Adipose tissue (tissue), 3 donors: ENCODE results near the gene GJB4. TPM values are rescaled to one million over a fixed set of nuclear protein-coding genes. Genes with fewer than 3 reads are reported as not detected.
"Not testable (repeated sequence)": the region's sequence is repeated elsewhere in the genome, so short reads cannot be mapped to it uniquely, and the experiment has no call there.

ENCODE experiments used
- H3K27ac ChIP-seq: one replicate; pipeline ENCODE4 v1.5.1; 2013; ENCODE audit warnings: low read depth, low read length
- WGBS, 3 donors: extraction: QIAGEN DNeasy Blood & Tissue Kit; methylation state at CpG; one replicate each; pipeline ENCODE4 v1.1.7; 2013; 5-methylcytosine and 5-hydroxymethylcytosine counted together
- polyA plus RNA-seq, 3 donors: library from polyadenylated mRNA; stranded (reverse); fragments of 200-250 nt; gene quantifications; one replicate each; pipeline ENCODE4 v1.2.3, GENCODE V29; 2013
- donor health status: healthy with polysubstance abuse.
- donor health status: Bipolar disorder and iron deficiency.
- donor health status: healthy.

The GJB4 gene
- not detected for polyA plus RNA-seq

DNA sequence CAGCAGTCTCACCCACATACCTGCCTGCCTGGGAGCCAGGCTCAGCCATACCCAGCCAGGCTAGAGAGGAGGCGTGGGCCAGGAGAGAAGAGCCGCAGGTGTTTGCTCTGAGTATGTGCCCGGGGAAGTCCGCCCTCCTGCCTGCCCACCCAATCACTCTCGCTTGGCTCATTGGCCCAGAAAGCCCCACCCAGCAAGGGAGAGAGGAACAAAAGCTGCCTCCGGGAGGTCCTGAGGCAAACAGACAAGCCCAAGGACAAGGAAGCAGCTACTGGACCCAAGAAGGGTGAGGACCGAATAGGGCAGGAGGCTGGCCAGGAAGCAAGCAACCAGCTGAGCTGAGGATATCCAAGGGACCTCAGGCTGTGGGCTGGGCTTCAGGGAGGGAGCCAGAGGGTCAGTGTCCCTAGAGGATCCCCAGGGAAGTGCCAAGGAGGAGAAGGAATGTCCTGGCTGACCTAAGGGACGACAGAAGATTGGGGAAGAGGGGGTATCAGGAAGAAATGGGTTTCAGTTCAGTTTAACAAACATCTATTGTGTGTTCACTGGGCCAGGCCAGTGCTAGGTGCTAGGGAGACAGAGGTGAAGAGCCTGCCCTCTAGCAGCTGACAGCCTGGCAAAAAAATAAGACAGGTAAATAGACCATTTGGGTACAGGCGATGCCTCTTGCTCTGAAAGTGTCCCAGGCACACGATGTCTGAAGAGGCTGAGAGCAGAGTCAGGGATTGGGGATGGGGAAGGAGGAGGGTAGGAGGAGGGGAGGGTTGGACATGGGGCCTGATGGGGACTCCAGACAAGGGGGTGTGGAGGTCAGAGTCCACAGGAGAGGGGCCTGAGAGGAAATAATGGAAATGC is at the start of gene GJB4:
GJB4 (plus strand) TSS at position 238 of the 855 bp plus-strand sequence. CDS start 1,515 bp downstream, outside the sequence.
- H3K27ac ChIP-seq, result no peak within 1 kb of the TSS
- 60 to 68% (median 62%) methylated on average over 10 of the region's 10 CpGs for WGBS, 3 donors

DNA sequence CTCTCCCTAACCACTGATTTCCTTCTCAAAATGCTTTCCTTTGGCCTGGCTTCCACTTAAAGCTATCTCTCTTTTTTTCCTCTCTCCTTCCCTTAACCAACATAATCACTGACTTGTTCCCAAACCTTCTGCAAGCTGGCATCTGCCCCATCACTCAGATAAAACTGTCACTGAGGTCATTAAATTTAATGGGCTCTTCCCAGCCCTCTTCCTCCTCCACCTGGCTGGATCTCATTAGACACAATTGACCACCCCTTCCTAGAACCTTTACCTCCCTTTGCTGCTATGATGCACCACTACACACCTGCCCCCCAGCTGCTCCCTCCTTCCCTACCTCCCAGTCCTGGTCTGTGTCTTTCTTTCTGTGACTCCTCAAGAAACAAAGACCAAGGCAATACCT is 48.7 kb upstream of the GJB4 start:
- no peak overlapping the region for H3K27ac ChIP-seq

DNA sequence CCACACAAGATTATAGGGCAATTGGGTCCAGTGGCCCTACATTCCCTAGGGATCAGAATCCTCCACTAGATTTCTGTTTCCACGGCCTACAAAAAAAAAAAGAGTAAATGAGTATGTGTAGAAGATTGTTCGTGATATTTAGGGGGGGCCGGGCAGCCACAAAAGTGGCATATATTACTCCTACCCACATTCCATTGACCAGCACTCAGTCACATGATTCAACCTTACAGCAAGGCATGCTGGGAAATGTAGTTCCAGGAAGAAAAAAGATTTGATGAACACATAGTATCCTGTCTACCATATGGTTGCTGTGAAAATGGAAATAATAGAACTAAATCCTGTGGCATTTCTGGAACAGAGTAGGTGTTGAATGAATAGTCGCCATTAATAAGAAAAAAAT is 48.1 kb upstream of the GJB4 start:
- H3K27ac ChIP-seq, result no peak overlapping the region
- 82 to 83% (median 83%) methylated on average over 4 of the region's 4 CpGs for WGBS, 3 donors

DNA sequence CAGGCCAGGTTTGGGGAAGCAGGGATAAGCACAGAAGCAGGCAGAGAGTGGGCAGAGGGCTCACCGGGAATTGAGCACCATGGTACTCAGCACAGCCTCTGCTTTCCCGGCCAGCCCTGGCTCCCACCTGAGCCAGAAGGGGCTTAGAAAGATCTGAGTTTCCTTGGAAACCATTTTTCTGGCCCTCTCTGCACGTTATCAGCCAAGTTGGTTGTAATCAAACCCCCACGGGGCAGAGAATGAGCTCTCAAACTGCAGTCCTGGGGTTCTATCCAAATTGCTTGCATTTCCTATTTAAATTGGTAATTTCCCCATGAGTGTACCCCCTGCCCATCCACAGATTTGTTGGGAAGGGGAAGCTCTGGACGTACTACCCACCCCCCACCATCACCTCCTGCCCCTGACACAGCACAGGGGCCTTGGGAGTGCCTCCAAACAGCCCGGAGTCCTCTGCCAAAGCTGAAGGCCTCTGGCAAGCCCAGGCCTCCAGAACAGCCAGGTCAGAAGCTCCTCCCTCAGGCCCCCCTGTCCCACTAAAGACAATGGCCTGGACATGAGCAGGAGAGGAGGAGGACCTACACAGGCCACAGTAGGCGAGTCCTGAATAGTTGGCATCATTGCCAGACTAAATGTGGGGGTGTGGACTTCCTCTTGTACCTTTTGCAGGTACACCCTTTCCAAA is 47.4 kb upstream of the GJB4 start:
- H3K27ac ChIP-seq, result no peak overlapping the region
- WGBS, 3 donors, result 56 to 64% (median 56%) methylated on average over 7 of the region's 7 CpGs

DNA sequence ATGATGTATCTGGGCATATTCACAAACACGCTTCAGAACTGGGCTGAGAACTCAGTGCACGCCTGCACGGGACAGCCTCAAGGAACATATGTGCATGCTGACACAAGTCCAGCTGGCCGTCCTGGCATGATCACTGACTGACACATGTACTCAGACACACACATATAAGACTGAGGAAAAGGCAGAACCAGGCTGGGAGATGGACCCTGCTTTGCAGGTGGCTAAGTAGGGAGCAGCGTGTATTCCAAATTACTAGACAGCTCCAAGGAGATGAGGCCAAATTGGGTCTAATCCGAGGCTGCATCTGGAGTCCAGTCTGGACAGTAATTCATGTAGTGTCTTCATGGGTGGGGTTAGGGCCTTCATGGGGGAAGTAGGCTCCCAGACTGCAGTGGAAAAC is 46.1 kb upstream of the GJB4 start:
- 74 to 80% (median 75%) methylated on average over 6 of the region's 6 CpGs for WGBS, 3 donors
- H3K27ac ChIP-seq, result no peak overlapping the region

DNA sequence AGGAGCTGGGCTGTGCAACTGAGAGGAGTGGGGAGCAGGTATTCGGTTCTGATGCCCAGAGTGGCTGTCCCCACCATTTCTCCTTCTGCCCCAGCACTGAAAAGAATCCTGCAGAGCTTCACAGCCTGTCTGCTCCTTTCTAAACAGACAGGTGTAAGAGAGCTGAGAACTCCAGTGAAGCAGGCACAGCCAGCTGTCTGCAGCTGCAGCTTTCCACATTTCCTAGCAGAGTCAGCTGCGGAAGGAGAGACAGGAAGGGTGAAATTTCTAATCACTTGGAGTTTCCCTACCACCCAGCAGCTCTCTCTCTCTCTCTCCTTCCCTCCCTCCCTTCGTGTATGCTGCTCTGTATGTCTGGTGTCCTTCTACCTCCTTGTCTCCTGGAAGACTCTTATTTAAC is 45.2 kb upstream of the GJB4 start:
- WGBS, 3 donors, result 43 to 55% (median 50%) methylated on average over 3 of the region's 3 CpGs
- no peak overlapping the region for H3K27ac ChIP-seq

DNA sequence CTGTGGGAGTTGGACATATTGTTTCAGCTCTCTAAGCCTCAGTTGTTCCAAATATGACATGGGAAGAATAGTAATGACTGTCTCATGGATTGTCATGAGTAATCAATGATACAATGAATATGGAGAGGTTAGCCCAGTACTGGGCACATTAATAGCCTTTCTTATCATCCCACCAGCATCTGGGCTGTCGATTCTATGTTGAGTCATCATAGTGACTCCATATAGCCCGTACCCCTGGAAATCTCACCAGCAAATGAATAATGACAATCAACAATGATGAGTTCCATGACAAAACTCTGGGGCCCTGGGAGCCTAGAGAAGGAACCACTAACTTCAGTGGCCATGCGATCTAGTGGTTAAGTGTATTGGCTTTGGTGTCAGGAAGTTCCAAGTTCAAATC is 44.4 kb upstream of the GJB4 start:
- 85 to 89% (median 86%) methylated on average over 3 of the region's 3 CpGs for WGBS, 3 donors
- no peak overlapping the region for H3K27ac ChIP-seq

DNA sequence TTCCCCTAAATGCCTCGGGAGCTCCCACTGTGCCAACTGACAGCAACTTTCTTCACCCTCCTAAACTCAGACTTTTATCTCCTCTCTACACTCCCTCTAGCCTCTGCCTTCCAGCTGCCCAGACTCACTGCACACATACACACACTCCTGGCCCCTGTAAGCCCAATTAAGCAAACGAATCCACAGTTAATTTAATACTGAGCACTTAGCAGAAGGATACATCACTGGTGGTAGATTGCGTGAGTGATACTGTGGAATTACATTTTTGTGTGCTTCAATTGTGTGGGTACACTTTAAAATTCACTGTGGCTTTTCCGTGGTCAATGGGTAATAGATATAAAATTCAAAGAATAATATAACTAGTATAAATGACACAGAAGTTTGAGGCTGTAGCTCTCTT is 38.3 kb upstream of the GJB4 start:
- 69 to 72% (median 70%) methylated on average over 4 of the region's 4 CpGs for WGBS, 3 donors
- H3K27ac ChIP-seq, result no peak overlapping the region

DNA sequence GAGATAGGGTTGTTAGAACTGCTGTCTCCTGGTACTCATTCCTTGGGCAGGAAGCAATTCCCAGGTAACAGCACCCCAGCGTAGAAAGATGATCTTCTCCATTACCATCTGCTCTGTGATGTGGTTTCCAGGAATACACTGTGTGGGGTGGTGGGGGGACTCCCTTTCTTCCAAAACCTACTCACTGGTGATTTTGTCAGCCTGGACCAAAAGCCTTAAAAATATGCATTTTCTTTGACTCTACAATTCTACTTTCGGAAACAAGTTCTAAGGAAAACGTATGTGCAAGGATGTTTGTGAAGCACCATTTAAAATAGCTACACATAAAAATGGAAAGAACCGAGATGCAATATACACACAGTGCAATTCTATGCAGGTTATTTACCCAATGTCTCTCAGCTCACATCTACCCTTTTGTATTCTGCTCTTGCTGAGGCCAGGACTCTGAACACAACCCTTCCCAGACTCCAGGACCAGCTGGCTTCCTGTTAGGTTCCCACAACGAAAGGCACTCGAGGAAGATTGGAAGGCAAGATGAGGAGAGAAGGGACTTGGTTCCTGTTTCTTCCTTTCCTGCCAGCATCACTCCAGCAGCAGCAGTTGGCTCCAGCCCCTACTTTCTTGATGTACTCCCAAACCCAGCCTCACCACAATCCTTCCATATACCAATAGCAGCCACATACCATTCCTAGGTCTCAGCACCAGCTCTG is 37.7 kb upstream of the GJB4 start:
- WGBS, 3 donors, result 66 to 77% (median 74%) methylated on average over 6 of the region's 6 CpGs
- H3K27ac ChIP-seq, result no peak overlapping the region

DNA sequence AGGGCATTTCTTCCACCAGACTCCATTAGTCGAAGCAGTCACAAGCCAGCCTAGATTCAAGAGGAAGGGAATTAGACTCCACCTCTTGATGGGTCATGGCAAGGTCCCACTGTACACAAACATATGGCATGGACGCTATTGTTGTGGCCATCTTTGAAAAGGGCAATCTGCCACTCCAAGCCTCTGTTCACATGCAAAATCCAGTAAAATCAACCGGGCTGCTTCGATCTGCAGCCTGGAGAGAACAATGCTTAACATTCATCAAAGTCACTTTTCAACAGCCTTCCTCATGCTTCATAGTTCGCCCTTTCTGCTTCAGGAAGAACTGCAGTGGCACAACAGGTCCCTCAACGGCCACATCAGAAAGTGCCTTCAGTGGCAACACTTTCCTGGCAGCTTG is 32.7 kb upstream of the GJB4 start:
- H3K27ac ChIP-seq, result no peak overlapping the region
- 50 to 66% (median 59%) methylated on average over 6 of the region's 6 CpGs for WGBS, 3 donors

DNA sequence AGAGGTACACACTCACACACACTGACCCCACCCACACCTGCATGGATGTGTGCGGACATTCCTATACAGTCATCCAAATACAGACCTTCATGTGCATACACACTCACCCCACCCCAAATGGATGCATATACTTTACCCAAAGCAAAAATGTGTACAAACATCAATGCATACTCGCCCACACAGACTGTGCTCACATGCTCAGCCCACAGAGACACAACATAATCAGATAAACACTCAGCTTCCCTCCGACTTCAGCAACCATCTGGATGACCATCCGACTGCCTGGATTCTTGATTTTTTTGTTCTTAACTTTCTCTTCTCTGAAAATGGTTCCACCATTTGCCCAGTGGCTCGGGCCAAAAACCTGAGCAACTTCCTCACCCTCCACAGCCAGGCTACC is 29.1 kb upstream of the GJB4 start:
- WGBS, 3 donors, result 73 to 85% (median 82%) methylated on average over 5 of the region's 5 CpGs
- H3K27ac ChIP-seq, result no peak overlapping the region

DNA sequence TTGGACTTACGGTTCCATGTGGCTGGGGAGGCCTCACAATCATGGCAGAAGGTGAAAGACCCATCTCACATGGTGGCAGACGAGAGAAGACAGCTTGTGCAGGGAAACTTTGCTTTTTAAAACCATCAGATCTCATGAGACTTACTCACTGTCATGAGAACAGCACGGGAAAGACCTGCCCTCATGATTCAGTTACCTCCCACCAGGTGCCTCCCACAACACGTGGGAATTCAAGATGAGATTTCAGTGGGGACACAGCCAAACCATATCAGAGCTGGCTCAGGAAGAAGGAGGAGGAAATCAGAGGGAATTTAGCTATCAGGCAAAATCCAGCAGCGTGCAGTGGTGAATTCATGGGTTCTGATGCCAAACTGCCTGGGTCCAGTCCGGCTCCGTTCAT is 26.7 kb upstream of the GJB4 start:
- 62 to 69% (median 64%) methylated on average over 7 of the region's 7 CpGs for WGBS, 3 donors

DNA sequence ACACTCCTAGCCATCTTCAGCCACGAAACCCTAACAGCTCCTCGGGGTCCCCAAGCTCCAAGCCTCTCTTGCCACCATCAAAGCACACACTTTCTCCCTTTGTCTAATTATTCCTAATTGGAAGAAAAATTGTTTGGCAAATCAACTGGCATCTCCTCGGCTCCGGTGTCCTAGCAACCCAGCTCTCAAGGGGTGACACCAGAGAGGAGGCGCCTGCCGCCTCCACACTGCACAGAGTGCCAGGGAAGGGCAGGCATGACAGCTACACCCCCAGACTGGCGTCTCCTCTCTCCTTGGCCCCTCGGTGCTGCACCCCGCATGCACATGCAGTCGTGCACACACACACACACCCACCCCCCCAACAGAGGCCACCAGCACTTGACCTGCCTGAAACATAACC is 22.8 kb upstream of the GJB4 start:
- no peak overlapping the region for H3K27ac ChIP-seq
- WGBS, 3 donors, result 77 to 79% (median 77%) methylated on average over 10 of the region's 10 CpGs

More for the DNA sequence above, 26.7 kb upstream of the GJB4 start:
- not testable (repeated sequence) for H3K27ac ChIP-seq

DNA sequence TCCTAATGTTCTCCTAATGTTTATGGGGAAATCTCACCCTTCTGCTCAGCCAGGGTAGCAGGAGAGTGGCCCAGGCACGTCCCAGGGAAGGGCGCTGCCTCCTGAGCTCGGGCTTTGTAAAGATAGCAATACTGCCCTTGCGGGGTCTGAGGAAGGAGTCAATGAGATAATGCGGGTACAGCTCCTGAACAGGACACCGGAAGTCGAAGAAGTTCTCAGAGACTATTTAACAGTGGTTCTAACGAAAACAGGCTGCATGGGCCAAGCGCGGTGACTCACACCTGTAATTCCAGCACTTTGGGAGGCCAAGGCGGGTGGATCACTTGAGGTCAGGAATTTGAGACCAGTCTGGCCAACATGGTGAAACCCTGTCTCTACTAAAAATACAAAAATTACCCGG is 22.3 kb upstream of the GJB4 start:
- WGBS, 3 donors, result 85 to 90% (median 86%) methylated on average over 12 of the region's 12 CpGs
- H3K27ac ChIP-seq, result not testable (repeated sequence)

DNA sequence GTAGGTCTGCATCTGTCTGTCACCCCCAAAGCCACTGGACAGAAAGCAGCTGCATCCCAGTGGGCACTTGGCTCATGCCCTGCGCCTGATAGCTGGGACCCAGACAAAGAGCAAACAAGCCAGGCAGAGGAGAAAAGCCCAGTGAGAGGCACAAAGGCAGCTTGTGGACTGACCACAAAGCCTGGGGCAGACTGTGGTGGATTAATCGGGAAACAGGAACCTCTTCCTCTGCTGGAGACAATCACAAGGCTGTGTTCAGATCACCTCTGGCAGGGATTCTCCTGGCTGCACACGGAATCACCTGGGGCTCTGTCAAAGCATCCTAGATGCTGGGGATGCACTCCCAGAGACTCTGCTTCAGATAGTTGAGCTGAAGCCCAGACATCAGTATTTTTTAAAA is 19.9 kb upstream of the GJB4 start:
- WGBS, 3 donors, result 47 to 84% (median 52%) methylated on average over 3 of the region's 3 CpGs
- no peak overlapping the region for H3K27ac ChIP-seq

DNA sequence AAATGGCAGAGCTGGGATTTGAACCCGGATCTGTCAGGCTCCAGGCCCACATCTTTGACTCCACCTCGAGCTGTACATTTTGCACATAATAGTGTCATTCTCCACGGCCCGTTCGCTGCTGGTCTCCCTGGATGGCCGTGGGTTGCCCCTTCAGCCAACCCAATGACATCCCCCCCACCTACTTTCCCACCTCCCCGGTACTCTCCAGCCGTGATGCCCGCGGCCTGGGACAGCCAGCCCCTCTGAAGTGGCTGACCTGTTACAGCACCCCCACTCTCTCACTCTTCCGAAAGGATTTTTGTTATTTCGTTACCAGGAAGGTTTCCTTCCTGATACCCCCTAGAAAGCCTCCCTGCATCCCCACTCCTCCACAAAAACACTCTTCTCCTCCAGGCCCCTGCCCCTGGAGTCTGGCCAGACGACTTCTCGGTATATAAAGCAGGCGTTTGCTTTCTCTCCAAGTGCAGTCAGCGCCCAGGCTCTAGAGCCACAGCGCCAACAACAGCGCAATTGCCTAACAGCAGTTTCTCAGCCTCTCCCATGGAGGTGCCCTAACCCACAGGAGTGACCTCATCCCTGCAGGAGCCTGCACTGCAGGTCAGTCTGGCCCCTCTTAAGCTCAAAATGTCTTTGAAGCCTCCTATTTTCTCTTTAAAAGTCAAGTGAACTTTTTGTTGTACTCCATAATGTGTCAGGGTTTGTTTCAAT is 19.2 kb upstream of the GJB4 start:
- H3K27ac ChIP-seq, result no peak overlapping the region
- 43 to 56% (median 44%) methylated on average over 18 of the region's 18 CpGs for WGBS, 3 donors

DNA sequence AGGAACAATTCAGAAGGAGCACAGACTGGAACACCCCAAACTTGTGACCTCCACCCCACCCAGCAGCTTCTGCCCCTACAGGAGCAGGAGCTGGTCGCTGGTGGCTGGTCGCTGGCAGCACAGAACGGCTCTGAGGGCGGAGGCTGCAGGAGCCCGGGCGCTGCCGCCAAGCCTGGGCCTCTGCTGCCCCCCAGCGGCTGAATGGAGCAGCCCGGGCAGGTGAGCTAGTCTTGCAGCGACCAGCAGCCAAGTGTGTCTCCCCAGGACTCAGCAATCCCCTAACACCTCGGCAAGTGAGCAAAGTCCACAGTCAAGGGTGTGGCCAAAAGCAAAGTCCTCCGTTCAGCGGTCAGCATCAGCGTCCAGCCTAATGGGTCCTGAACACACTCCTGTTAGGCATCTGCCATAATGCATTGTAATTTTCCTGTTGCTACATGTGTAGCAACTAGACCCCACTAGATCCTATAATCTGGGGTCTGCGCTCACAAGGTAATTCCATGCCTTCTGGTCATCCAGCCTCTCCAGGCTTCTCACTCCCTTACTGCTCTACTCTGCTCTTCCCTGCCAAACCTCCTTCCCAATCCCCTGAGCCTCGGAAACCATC is 16.8 kb upstream of the GJB4 start:
- H3K27ac ChIP-seq, result no peak overlapping the region
- 12 to 19% (median 12%) methylated on average over 9 to 16 of the region's 16 CpGs for WGBS, 3 donors

DNA sequence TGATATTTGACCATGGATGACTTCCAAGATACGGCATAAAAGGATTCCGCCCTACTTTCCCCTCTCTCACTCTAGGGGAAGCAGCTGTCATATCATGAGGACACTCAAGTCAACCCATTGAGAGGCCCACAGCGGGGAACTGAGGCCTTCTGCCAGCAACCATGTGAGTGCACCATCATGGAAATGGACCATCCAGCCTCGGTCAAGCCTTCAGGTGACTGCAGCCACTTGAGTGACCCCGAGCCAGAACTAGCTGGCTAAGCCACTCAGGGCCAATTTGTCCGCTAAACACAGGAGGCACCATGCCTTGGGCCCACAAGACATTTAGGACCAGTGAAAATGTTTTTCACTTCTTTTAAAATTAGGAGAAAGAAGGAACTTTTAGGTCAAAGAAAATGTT is 15.8 kb upstream of the GJB4 start:
- no peak overlapping the region for H3K27ac ChIP-seq
- 83 to 84% (median 83%) methylated on average over 6 of the region's 6 CpGs for WGBS, 3 donors
